Sciatic nerve (tissue), 2 donors: ENCODE measurements around the gene TLN1. TPM values are rescaled to one million over a fixed set of nuclear protein-coding genes. Genes with fewer than 3 reads are reported as not detected.

Experiments used
- ATAC-seq: fragments of 200-7000 bp; cut with Tn5 transposase; one replicate; pipeline ENCODE4 v1.9.1; 2020; ENCODE audit warnings: mild to moderate bottlenecking, moderate library complexity
- DNase-seq: peaks from one replicate; pipeline ENCODE4 v3.0.0-alpha.2; 2020; ENCODE audit warnings: low spot score
- intact Hi-C: fragments of 100-400 bp; cut with DNase I; formaldehyde crosslinking; loops from one replicate; pipeline ENCODE4 v1.14.2; 2022
- total RNA-seq: library from RNA; stranded (reverse); fragmentation: NEBNext Ultra II Directional; extraction: Animal tissue kit (Norgen Biotek cat#: 25700); gene quantifications from one replicate; pipeline ENCODE4 v1.2.1, GENCODE V29; 2021
- donor health status: DM: no; HTN: no; CAD: no.
- donor health status: DM: no; HTN: no; CAD: no.

Gene TLN1
- total RNA-seq, 1 donor from 2014 or later, result 411 TPM

- ATAC-seq, result no peak
- intact Hi-C loops, result no loop called here
- no peak for DNase-seq
Measured at GRCh38 chr9:35755071-35755470, 23.1 kb upstream of the TLN1 start.

- ATAC-seq (no peak), DNase-seq (no peak)
- intact Hi-C loops, result no loop called here
Measured at GRCh38 chr9:35754264-35754663, 22.3 kb upstream of the TLN1 start, which contains the start of gene MSMP. TSS of gene MSMP (minus strand) at chr9:35754276. CDS start at chr9:35754129, 147 bp downstream.

GRCh38 chr9:35753466-35753865, 21.5 kb upstream of the TLN1 start:
- intact Hi-C loops, result no loop called here
- ATAC-seq (no peak), DNase-seq (no peak)

- DNase-seq (no peak), ATAC-seq (no peak)
- intact Hi-C loops, result no loop called here
Measured at GRCh38 chr9:35750256-35750531, 18.2 kb upstream of the TLN1 start.

- intact Hi-C loops, result no loop called here
- no peak for DNase-seq
- ATAC-seq, result peak; percentile 56
Measured at GRCh38 chr9:35749515-35750255, 17.7 kb upstream of the TLN1 start.

GRCh38 chr9:35748858-35749514, 17.0 kb upstream of the TLN1 start, which contains the start of the genes GBA2 and RGP1:
TSS of gene GBA2 (minus strand) at chr9:35749228. CDS start at chr9:35748704, 524 bp downstream.
TSS of gene RGP1 (plus strand) at chr9:35749287. CDS start at chr9:35749756, 469 bp downstream.
- DNase-seq, result peak; percentile 88
- intact Hi-C loops, result no loop called here
- ATAC-seq, result peak; percentile 94

- ATAC-seq, result peak; percentile 1
- intact Hi-C loops, result no loop called here
- no peak for DNase-seq
Measured at GRCh38 chr9:35748242-35748857, 16.4 kb upstream of the TLN1 start.

- DNase-seq (no peak), ATAC-seq (no peak)
- intact Hi-C loops, result no loop called here
Measured at GRCh38 chr9:35746583-35746982, 14.6 kb upstream of the TLN1 start.

GRCh38 chr9:35745569-35745968, 13.6 kb upstream of the TLN1 start:
- intact Hi-C loops, result no loop called here
- ATAC-seq, result no peak
- no peak for DNase-seq

- intact Hi-C loops, result no loop called here
Measured at GRCh38 chr9:35743880-35744518, 12.0 kb upstream of the TLN1 start.

GRCh38 chr9:35743452-35743851, 11.5 kb upstream of the TLN1 start:
- intact Hi-C loops, result no loop called here
- DNase-seq, result no peak
- no peak for ATAC-seq

More at GRCh38 chr9:35743880-35744518, 12.0 kb upstream of the TLN1 start:
- DNase-seq, result no peak
- no peak for ATAC-seq

- ATAC-seq (no peak), DNase-seq (peak; percentile 49)
- intact Hi-C loops, result no loop called here
Measured at GRCh38 chr9:35741740-35742139, 9.7 kb upstream of the TLN1 start.

- peak; percentile 23 for DNase-seq
- ATAC-seq, result no peak
- intact Hi-C loops, result no loop called here
Measured at GRCh38 chr9:35740243-35740642, 8.2 kb upstream of the TLN1 start.

GRCh38 chr9:35738924-35739323, 6.9 kb upstream of the TLN1 start:
- intact Hi-C loops, result no loop called here
- DNase-seq (peak; percentile 47), ATAC-seq (no peak)

- intact Hi-C loops, result no loop called here
- ATAC-seq, result no peak
- no peak for DNase-seq
Measured at GRCh38 chr9:35738186-35738585, 6.2 kb upstream of the TLN1 start.

- intact Hi-C loops, result no loop called here
- DNase-seq (peak; percentile 46), ATAC-seq (no peak)
Measured at GRCh38 chr9:35737143-35737542, 5.1 kb upstream of the TLN1 start.

GRCh38 chr9:35736201-35736633, 4.2 kb upstream of the TLN1 start:
- intact Hi-C loops, result no loop called here
- no peak for ATAC-seq
- peak; percentile 70 for DNase-seq

- no peak for DNase-seq
- no peak for ATAC-seq
- intact Hi-C loops, result no loop called here
Measured at GRCh38 chr9:35734096-35734495, 2.1 kb upstream of the TLN1 start.

- ATAC-seq, result peak; percentile 4
- intact Hi-C loops, result no loop called here
Measured at GRCh38 chr9:35732800-35733541, 976 bp upstream of the TLN1 start.

More at GRCh38 chr9:35732800-35733541, 976 bp upstream of the TLN1 start:
- peak; percentile 54 for DNase-seq
